GM19099 (cell line): ENCODE results near the gene STARD5.

ENCODE experiments used
- POLR2A ChIP-seq: IDR thresholded peaks from 3 replicates; pipeline ENCODE4 v1.6.1; 2011; ENCODE audit warnings: low read depth; ENCODE audit not compliant: insufficient read length; ENCODE audit errors: extremely low read depth

STARD5 gene, protein sequence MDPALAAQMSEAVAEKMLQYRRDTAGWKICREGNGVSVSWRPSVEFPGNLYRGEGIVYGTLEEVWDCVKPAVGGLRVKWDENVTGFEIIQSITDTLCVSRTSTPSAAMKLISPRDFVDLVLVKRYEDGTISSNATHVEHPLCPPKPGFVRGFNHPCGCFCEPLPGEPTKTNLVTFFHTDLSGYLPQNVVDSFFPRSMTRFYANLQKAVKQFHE

GRCh38 chr15:81323944-81324881 is at the start of gene STARD5:
TSS of gene STARD5 (minus strand) at chr15:81324141. CDS start at chr15:81324099, 42 bp downstream.
- TF ChIP-seq POLR2A = peak; percentile 72

DNA sequence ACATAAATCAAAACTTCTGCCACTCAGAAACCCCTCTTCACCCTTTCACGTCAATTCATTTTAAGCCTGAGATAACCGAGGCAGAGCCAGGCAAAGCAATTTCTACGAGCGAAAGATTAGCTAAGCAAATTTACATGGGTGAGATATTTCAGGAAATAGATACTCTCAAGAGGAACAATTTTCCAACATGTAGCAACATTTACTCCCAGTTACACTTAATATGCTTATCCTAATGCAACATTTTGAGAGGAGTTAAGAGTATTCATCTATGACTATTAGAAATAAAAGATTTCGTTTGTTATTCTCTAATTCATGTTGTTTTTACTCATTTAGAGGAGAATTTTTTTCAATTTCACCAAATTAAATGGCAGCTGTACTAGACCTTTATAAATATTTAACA is 49.2 kb upstream of the STARD5 start:
- no peak for TF ChIP-seq POLR2A

DNA sequence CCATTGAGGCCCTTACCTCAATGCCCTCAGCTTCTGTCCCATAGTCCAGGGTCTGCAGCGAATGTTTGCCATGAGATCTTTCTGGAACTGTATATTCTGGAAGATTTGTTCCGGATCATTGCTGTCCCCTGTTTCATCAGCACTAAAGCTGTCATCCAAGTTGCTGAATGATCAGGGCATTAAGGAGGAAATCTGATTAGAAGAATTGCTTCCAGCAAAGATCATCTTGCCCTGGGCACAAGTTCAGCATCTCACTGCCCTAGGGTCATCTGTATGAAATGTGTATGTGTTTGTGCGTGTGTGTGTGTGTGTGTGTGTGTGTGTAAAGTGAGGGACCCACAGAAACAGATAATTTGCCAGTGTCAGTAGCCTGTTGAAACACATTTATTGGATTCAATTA is 48.6 kb upstream of the STARD5 start:
- no peak for TF ChIP-seq POLR2A

DNA sequence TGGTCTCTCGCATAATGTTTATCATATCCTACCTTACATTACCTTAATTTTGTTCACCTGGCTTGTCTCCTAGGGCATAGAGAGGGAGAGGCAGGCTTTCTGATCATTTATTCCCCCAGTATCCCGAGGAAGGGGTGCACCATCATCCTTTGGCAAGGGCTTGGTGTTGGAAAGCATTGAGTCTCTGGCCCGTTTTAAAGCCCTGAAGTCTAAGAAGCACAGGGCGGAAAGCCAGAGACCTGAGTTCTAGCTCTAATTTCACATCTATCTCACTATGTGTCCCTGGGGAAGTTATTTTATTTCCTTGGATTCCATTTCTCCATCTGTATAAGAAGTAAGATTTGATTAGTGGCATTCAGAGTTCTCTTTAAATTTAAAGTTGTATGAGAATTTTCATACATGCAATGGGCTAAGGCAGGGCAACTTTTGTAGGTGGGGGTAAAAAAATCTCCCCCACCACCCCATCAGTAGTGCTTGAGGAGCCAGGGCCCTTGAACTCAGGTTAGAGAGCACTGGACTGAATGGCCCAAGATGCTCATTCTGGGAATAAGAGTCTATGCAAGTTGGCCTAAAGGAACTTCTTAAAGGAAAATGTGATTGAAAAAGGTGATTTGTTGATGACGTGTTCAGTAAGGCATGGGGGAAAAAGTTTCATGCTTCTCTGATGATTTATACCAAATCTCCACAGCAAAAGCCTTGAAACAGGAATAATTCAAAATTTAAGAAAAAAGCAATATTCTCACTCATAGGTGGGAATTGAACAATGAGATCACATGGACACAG is 40.0 kb upstream of the STARD5 start:
- TF ChIP-seq POLR2A = no peak

DNA sequence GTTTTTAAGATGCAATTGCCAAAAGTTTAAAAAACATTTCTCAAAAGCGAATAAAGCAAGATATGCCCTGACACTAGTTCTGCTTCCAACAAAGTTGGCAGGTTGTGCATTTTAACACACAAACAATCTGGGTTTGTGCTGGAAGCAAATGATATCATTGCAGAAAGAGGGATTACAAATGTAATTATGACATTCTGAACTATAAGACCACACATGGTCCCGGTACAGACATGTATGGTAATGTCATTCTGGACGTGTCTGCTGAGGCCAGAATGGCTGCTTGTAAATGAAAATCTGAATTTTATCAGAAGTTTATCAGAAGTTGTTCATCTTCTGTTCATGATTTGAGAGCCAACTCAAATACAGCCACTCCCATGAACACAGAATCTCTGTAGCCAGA is 39.3 kb upstream of the STARD5 start:
- no peak for TF ChIP-seq POLR2A

- no peak for TF ChIP-seq POLR2A
Measured at GRCh38 chr15:81362790-81363189, 38.8 kb upstream of the STARD5 start.

- no peak for TF ChIP-seq POLR2A
Measured at GRCh38 chr15:81361891-81362290, 38.0 kb upstream of the STARD5 start.

DNA sequence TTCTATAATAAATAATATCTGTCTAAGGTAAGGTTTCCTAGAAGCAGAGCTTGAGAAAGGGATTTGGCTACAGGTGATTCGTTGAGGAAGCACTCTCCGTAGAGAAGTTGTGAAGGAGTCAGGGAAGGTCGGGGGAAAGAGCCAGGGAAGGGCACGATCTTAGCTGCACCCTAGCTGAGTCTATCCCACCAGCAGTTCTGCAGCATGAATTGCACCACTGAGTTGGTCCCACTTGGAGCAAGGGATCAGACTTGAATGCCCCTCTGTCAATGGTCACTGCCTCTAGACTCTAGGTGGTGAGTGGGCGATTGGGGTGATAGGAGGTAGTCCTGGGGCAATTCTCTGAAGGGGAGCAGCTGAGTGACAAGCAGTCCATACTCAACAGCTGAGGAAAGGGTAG is 36.5 kb upstream of the STARD5 start:
- TF ChIP-seq POLR2A = no peak

DNA sequence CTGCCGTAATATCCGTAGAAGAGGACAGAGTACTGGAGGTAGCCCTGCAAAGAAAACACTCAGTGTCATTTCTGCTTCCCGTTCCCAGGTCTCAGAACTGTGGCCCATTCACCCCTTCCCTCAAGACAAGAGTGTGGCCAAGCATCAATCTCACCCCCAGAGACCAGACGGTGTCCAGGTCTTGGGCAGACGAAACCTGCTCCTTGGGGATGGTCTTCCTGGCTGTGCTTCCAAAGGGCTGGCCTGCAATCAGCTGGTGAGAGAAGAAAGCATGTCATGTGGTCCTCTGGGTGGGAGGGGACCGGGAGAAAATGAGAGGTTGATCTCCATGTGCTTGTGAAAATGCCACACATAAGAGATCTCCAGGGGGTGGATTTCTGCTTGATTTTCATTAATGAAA is 34.3 kb upstream of the STARD5 start:
- no peak for TF ChIP-seq POLR2A

DNA sequence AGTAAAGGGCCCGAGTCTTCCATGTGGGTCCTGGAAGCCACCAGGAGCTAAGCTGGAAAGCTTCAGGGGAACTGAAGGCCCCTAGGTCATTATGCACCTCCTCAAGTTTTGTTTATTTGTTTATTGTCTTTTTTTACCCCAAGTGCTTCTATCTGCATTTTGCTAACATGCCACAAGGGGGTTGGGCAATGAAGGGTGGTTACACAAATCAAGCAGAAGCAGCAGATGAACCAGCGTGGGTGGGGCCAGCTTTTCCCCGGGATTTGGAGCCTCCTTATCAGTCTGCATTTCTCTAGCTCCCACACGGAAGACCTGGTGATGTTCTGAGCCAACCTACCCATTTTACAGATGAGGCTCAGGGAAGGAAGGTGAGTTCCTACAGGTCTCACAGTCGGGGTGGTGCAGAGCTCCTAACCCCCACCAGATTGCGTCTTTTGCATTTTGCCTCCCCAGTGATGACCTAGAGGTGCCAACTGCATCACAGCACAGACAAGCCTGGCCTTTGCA is 33.3 kb upstream of the STARD5 start:
- TF ChIP-seq POLR2A = no peak

GRCh38 chr15:81356252-81356651 is 32.3 kb upstream of the STARD5 start:
- no peak for TF ChIP-seq POLR2A

- no peak for TF ChIP-seq POLR2A
Measured at GRCh38 chr15:81351651-81352050, 27.7 kb upstream of the STARD5 start.

- TF ChIP-seq POLR2A = no peak
Measured at GRCh38 chr15:81349271-81349670, 25.3 kb upstream of the STARD5 start.

GRCh38 chr15:81347910-81348309 is 24.0 kb upstream of the STARD5 start:
- no peak for TF ChIP-seq POLR2A

DNA sequence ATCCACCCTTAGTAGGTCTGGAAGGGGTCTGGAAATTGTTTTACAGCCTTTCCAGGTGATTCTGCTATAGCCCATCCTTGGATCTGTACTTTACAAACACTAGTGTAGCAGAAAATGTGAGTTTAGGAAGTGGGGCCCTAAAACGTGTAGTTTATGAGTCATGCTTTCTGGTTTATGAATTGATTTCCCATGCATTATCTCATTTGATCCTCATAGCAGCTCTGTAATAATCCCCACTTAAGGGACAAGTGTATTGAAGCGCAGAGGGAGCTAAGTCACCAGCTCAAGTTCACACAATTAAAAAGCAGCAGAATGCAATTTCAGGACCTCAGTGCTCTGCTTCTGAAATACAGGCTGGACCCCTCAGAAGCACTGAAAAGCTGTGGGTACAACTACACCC is 22.7 kb upstream of the STARD5 start:
- TF ChIP-seq POLR2A = no peak
